ENCODE results near the gene SH3BP2.

The SH3BP2 gene

DNA sequence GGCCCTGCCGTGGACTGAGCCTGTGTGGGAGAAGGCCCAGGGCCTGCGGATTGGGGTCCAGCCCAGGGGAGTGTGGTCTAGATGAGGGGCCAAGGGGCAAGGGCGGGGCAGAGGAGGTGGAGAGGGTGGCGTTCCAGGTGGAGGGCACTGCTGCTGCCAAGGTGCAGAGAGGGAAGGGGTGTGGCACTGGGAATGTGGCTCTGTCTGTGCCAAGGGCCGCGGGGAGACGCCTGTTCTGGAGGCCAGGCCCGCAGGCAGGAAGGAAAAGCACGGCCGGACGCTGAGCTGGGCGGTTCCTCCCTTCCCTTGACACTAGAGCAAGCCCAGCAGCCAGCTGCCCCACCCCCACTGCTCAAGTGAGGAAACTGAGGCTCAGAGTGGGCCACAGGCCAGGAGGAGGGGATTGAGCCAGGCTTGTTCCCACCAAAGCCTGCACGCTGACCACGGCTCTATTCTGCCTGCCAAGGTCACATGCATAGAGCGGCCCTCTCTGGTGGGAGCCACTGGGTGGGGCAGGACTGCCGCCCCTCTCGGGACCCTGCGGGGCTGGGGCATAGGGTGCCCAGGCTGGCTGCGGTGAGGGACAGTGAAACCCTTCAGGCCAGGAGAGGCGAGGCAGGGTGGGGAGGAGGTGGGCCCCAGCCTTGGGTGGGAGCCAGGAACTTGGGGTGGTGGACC is 13.0 kb downstream of the SH3BP2 start:
- DNase-seq = no peak

GRCh38 chr4:2806390-2807355 is 13.8 kb downstream of the SH3BP2 start:
- DNase-seq = no peak

- DNase-seq = no peak
These were observed 14.7 kb downstream of the SH3BP2 start for GRCh38 chr4:2807571-2807970.

- DNase-seq = no peak
These were observed 15.1 kb downstream of the SH3BP2 start for GRCh38 chr4:2808001-2808400.

- DNase-seq = no peak
These were observed 16.8 kb downstream of the SH3BP2 start for GRCh38 chr4:2809610-2810180.

DNA sequence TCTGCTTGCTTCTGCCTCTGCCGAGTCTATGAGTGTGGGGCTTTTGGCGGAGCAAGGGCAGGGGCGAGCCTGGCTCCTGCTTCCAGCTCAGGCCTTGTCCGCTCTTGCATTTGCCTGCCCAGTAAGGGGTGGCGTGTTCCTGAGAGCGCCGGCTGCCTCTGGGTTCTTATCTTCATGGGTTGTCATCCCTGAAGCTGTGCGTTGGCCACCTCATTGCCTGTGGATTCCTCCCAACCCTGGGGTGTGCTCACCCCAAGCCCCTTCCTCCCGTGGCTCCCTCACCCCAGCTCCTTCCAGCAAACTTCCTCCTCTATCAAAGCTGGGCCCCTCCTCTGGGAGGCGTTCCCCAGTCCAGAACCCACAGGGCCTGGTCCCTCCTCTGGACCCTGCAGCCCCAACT is 17.5 kb downstream of the SH3BP2 start:
- DNase-seq = no peak

DNA sequence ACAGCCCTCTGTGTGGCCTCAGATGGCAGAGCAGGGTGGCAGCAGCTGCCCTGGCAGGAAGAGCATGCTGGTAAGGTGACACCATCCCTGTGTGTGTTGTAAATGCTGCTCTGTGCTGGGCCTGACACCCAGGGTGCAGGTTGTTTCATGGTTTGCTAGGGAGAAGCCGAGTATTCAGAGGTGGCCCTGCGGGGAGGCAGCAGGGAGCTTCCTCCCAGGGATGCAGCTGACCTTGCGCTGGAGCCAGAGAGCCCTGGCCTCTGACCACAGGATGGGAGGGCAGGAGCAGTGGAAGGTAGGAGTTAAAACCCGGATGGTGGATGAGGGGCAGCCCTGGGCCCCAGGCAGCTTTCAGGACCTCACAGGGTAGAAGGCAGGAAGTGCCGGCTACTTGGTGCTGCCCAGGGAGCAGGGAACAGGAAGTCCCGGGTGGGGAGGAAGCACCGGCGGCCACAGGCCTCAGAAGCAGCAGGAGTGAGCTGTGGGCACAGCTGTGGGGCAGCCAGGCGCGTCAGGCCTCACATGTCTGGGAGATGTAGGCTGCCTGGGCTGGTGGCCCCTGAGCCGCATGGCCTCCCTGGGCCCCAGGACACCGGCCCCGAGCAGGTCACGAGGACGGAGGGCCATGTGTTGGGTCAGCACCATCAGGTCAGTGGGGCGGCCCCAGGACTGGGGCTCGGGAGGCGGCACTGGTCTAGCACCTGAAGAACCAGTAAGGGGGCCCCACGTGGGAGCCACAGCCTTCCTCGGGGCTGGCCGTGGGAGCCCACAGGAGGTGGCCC is 19.1 kb downstream of the SH3BP2 start:
- DNase-seq = no peak

- DNase-seq = no peak
These were observed 19.9 kb downstream of the SH3BP2 start for GRCh38 chr4:2812612-2813354.

DNA sequence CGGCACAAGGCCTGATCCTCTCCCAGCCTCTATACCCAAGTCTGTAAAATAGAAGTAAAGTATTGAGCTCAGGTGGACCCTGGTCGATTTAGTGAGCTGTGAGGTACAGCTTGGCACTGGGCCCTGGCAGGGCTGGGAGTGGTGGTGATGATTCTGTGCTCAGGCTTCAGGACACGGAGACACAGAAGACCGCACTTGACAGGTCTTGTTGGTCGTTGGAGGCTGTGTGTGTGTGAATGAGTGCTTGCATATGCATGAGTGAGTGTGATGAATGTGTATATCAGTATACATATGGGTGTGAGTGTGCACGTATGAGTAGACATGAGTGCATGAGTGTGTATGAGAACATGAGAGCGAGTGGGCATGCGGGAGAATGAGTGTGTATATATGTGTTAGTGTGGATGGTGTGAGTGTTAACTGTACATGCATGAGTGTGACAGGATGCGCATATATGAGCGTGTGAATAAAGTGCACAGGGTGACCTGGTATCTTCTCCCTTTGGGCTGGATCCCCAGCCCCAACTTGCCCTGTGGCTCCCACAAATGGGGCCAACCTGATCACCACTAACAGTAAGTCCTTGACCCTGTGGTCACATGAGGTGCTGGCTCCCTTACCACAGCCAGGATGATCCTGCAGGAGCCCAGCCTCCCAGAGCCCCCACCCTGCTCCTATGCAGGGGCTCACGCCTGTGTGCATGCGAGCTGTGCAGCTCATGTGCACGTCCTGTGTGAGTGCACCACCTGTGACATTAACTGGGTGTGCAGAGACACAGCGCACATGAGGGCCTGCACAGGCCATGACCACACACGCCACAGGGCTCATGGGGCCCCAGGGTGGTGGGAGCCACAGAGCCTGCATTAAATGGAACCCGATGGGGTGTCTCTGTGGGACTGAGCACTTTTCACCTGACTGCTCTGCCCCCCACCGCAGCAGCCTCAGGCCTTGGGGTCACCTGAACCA is 20.8 kb downstream of the SH3BP2 start:
- no peak for DNase-seq

GRCh38 chr4:2814627-2815270 is 21.9 kb downstream of the SH3BP2 start:
- DNase-seq = no peak

DNA sequence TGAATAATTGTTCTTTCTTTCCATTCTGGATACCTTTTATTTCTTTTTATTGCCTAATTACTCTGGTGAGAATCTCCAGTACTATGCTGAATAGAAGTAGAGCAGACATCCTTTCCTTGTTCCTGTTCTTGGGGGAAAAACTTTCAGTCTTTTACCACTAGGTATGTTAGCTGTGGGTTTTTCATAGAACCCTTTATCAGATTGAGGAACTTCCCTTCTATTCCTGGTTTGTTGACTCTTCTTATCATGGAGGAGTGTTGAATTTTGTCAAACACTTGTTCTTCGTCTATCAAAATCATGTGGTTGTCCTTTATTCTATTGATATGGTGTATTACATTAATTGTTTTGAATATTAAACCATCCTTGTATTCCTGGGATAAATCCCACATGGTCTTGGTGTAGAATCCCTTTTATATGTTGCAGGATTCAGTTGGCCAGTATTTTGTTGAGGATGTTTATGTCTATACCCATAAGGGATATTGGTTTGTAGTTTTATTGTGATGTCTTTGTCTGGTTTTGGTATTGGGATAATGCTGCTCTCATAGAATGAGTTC is 23.6 kb downstream of the SH3BP2 start:
- no peak for DNase-seq

GRCh38 chr4:2817137-2817536 is 24.3 kb downstream of the SH3BP2 start:
- DNase-seq = no peak

DNA sequence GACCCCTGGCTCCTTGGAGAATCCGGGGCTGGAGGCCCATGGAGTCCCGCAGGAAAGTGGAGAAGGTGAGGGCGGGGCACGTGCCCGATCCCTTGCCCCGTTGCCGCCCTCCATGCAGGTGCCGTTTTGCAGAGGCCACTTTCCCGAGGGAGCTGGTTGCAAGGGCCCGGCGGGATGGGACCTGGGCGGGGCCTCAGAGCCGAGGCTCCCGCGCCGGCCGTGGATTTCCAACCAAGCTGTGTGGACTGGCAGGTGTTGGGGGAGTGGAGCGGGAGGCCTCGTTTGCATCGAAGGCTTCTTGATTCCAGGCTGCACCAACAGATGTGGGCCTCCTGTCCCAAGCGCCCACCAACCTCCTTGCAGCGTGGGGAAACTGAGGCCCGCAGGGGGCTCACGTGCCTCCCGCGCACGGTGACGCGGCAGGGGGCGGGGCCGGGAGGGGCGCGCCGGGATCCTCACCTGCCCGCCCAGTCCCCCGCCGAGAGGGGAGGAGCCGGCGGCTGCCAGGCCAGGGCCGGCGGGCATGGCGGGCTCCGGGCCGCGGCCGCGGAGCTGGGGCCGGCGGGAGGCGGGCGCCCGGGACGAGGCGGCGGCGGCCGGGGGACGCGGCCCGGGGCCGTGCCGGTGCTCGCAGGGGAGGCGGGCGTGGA is 24.9 kb downstream of the SH3BP2 start:
- no peak for DNase-seq

DNA sequence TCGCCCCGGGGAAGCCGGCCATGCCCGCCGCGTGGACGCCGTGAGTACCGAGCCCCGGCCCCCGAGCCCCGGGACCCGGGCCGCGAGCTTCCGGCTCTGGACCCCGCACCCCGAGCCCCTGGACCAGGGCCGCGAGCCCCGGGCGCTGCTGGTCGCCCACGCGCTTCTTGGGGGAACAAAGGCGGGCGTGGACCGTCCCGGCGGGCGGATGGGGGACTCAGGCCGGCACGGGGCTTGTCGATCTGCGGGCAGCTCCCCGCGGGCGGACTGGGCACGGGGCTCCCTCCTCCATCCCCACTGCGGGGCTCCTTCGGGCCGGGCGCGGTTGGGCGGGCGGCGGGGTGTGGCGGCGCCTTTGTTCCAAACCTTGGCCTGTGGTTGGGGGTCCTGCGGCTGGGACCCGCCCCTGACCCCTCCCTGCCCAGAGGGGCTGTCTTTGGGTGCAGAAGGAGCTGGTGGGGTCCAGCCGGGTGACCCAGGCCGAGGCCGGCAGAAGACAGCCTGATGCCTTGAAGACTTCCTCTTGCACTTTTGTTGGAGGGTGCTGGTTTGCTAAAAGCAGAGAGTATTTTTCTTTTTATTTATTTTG is 25.6 kb downstream of the SH3BP2 start:
- DNase-seq = no peak

DNA sequence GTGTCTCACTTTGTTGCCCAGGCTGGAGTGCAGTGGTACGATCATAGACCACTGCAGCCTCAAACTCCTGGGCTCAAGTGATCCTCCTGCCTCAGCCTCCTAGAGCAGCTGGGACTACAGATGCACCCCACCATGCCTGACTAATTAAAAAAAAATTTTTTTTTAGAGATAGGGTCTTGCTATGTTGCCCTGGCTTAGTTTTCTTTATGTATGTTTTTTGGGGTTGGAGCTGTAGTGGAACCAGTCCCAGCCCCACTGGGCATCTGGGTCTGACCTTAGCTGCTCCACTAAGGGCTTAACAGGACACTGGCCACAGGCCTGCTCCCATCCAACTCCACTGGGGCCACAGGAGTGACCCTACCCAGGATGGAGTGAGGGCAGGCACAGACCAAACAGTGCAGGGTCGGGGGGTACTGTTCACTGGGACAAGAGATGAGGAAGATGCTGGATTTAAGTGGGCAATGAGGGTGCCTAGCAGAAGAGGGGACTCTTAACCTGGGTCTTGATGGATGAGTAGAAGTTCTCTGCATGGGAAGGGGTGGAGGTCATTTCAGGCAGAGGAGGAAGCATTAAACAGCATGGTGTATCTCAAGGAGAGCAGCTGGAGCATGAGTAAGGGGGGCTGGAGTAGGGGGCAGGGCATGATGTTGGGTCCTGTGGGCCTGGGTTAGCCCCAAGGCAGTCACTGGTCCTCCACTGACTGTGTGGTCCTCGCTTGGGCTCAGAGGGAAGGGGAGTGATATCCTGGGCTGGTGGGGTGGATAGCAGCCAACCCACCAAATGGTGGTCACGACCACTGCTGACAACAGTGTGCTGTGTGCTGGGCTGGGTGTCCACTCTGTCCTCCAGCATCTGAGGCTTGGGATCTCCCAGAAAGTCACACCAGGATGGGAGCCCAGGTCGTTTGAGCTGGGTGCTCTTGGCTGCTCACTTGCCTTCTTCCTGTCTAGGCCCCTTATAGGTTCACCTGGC is 26.6 kb downstream of the SH3BP2 start:
- no peak for DNase-seq

DNA sequence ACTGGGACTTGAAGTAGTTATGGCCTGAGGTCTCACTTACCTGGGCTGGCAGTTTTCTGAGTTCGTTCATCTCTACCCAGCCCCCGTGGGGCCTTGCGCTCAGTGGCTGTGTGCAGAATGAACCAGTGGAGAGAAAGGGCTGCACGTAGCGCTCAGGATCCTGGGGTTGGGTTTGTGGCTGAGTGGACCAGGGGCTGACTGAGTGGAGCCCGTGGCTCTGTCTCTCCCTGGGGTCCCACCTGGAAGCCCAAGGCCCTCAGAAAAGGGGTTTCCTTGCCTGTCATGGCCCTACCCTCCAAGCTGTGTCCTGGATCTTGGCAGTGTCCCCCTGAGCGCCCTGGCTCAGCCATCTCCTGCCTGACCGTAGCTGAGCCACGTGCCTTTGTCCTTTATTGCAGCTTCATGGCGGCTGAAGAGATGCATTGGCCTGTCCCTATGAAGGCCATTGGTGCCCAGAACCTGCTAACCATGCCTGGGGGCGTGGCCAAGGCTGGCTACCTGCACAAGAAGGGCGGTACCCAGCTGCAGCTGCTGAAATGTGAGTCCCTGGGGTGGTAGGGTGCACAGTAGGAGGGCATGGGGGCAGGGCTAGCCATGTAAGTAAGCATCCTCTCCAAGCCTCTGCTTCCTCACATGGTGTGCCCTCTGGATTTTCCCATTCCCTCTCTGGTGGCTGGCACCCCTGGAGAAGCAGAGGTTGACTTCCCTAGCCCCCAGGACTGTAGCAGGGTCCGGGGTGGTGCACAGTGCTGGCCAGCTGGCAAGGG is 27.5 kb downstream of the SH3BP2 start:
- no peak for DNase-seq
